Lower leg skin (tissue), 4 donors: ENCODE measurements around the gene CLPSL1. TPM values are rescaled to one million over a fixed set of nuclear protein-coding genes. Genes with fewer than 3 reads are reported as not detected.

Experiments
- DNase-seq, 2 donors: peaks; one replicate each; pipeline ENCODE4 v3.0.0-alpha.2; 2019; ENCODE audit warnings: low spot score in 2 of 2
- H3K4me3 ChIP-seq: fragments of 200-600 bp; sonication (generic); 2 replicates; pipeline ENCODE4 v1.5.1; 2017; ENCODE audit warnings: mild to moderate bottlenecking, low read depth; ENCODE audit not compliant: poor library complexity, severe bottlenecking
- CTCF ChIP-seq, 3 donors: fragments of 450-650 bp; IDR thresholded peaks; one replicate each; pipeline ENCODE4 v1.5.1; 2016; ENCODE audit warnings: antibody characterized with exemption in 3 of 3, mild to moderate bottlenecking in 3 of 3, moderate library complexity in 2 of 3
- POLR2A ChIP-seq, 2 donors: fragments of 450-650 bp; IDR thresholded peaks; one replicate each; pipeline ENCODE4 v1.6.1; 2016 to 2017; ENCODE audit warnings: antibody characterized with exemption in 2 of 2, mild to moderate bottlenecking in 1 of 2, moderate library complexity in 1 of 2
- WGBS, 2 donors: methylation state at CpG; one replicate each; pipeline ENCODE4 v1.1.5; 2018; 5-methylcytosine and 5-hydroxymethylcytosine counted together
- intact Hi-C: fragments of 100-400 bp; cut with DNase I; formaldehyde crosslinking; loops from one replicate; pipeline ENCODE4 v1.15.0; 2023; ENCODE audit warnings: low total_unique reads
- total RNA-seq, 4 donors: library from RNA; depleted of rRNA; stranded (reverse); fragments of >200 nt; gene quantifications; one replicate each; pipeline ENCODE4 v1.1.0, GENCODE V29; 2016

CLPSL1 gene
- total RNA-seq, 4 donors from 2014 or later: not detected

GRCh38 chr6:35786810-35787209 lies 6.0 kb downstream of the CLPSL1 start:
- WGBS, 2 donors: 50 to 55% methylated on average over 25 of the region's 25 CpGs
- TF ChIP-seq POLR2A (IDR thresholded peaks at IDR 0.05): no peak
- no peak for TF ChIP-seq CTCF (IDR thresholded peaks at IDR 0.05)
- no peak for DNase-seq
- intact Hi-C loops: no loop called here
- H3K4me3 ChIP-seq: no peak overlapping the region

- TF ChIP-seq POLR2A (IDR thresholded peaks at IDR 0.05): no peak
- no peak for TF ChIP-seq CTCF (IDR thresholded peaks at IDR 0.05)
- no peak for DNase-seq
Measured at GRCh38 chr6:35787266-35788218, 6.7 kb downstream of the CLPSL1 start.

GRCh38 chr6:35788423-35788982 lies 7.7 kb downstream of the CLPSL1 start:
- TF ChIP-seq POLR2A (IDR thresholded peaks at IDR 0.05): no peak
- no peak for TF ChIP-seq CTCF (IDR thresholded peaks at IDR 0.05)
- no peak for DNase-seq
- no peak overlapping the region for H3K4me3 ChIP-seq
- WGBS, 2 donors: 60 to 74% methylated on average over 4 of the region's 4 CpGs
- intact Hi-C loops: no loop called here

More at GRCh38 chr6:35787266-35788218, 6.7 kb downstream of the CLPSL1 start:
- intact Hi-C loops: no loop called here
- 70 to 73% methylated on average over 13 of the region's 13 CpGs for WGBS, 2 donors
- no peak overlapping the region for H3K4me3 ChIP-seq

- no peak for DNase-seq
- WGBS, 2 donors: 69 to 75% methylated on average over 5 of the region's 5 CpGs
- intact Hi-C loops: no loop called here
- no peak for TF ChIP-seq CTCF (IDR thresholded peaks at IDR 0.05)
- no peak for TF ChIP-seq POLR2A (IDR thresholded peaks at IDR 0.05)
- H3K4me3 ChIP-seq: no peak overlapping the region
Measured at GRCh38 chr6:35790683-35791082, 9.9 kb downstream of the CLPSL1 start.

GRCh38 chr6:35794536-35795452 lies 14.0 kb downstream of the CLPSL1 start:
- TF ChIP-seq CTCF (IDR thresholded peaks at IDR 0.05) (no peak), POLR2A (IDR thresholded peaks at IDR 0.05) (no peak)
- no peak overlapping the region for H3K4me3 ChIP-seq
- intact Hi-C loops: no loop called here
- no peak for DNase-seq
- 90 to 91% methylated on average over 17 of the region's 17 CpGs for WGBS, 2 donors
